Tibial nerve (tissue), 3 donors: ENCODE results near the gene STEAP1B.

Source experiments
- POLR2A ChIP-seq, 2 donors: fragments of 450-650 bp; IDR thresholded peaks; one replicate each; pipeline ENCODE4 v1.6.1; 2017; ENCODE audit warnings: antibody characterized with exemption in 2 of 2, mild to moderate bottlenecking in 2 of 2, moderate library complexity in 2 of 2
- TF ChIP-seq, protein P1 (sequence below), 5 experiments: fragments of 200-600 bp in 3 of 5; fragments of 450-650 bp in 2 of 5; sonication (generic) in 3 of 5; IDR thresholded peaks; one replicate each; pipeline ENCODE4 v1.5.1; 2016 to 2019; ENCODE audit warnings: antibody characterized with exemption in 5 of 5, mild to moderate bottlenecking in 3 of 5, moderate library complexity in 2 of 5

DNA sequence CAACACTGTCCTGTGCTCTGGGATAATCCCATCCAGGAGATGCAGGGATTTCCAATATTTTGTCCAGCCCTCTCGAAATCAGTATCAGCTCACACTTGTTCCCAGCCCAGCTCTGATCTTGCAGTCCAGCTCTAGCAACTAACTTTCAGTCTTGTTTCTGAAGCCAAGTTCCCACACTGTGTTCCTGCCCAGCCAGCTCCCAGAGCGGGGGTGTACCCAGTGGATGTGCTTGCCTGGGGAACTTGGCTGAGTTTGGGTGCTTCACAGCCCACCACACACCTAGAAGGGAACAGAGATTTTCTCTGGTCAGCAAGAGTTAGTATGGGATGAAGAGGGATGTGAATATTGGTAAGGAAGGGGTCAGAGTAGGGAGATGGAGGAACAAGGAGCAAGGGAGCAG lies 85.6 kb downstream of the STEAP1B start:
- TF ChIP-seq, protein P1, sequence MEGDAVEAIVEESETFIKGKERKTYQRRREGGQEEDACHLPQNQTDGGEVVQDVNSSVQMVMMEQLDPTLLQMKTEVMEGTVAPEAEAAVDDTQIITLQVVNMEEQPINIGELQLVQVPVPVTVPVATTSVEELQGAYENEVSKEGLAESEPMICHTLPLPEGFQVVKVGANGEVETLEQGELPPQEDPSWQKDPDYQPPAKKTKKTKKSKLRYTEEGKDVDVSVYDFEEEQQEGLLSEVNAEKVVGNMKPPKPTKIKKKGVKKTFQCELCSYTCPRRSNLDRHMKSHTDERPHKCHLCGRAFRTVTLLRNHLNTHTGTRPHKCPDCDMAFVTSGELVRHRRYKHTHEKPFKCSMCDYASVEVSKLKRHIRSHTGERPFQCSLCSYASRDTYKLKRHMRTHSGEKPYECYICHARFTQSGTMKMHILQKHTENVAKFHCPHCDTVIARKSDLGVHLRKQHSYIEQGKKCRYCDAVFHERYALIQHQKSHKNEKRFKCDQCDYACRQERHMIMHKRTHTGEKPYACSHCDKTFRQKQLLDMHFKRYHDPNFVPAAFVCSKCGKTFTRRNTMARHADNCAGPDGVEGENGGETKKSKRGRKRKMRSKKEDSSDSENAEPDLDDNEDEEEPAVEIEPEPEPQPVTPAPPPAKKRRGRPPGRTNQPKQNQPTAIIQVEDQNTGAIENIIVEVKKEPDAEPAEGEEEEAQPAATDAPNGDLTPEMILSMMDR (IDR thresholded peaks at IDR 0.05): no peak
- TF ChIP-seq POLR2A (IDR thresholded peaks at IDR 0.05): no peak
